ENCODE data around the gene MPZL2. TPM values are rescaled to one million over a fixed set of nuclear protein-coding genes. Genes with fewer than 3 reads are reported as not detected.

MPZL2 gene
- total RNA-seq, 1 donor from 2014 or later, result 13.4 TPM

GRCh38 chr11:118290923-118291322, 26.8 kb upstream of the MPZL2 start:
- H3K27me3 ChIP-seq (ENCODE audit: low read depth), result peaks cover 9% of the 10 kb centered on the region
- no peaks in the 10 kb centered on the region for H3K4me1 ChIP-seq
- H3K9me3 ChIP-seq (replicated peaks), result no peaks in the 10 kb centered on the region
- no peak overlapping the region for H3K27ac ChIP-seq (replicated peaks)
- no peaks in the 10 kb centered on the region for H3K36me3 ChIP-seq
- H3K4me3 ChIP-seq, result no peak overlapping the region
- DNase-seq, result no peak
- TF ChIP-seq CTCF (IDR thresholded peaks at IDR 0.05; ENCODE audit: borderline replicate concordance), result peak; percentile 65
- intact Hi-C loops (cut with micrococcal nuclease), result no loop called here

GRCh38 chr11:118289401-118289800, 25.3 kb upstream of the MPZL2 start:
- intact Hi-C loops (cut with micrococcal nuclease), result loop anchor here (5.0 kb wide), 1 partner anchor 92 kb away; no protein-coding TSS in a partner anchor
- no peak for TF ChIP-seq CTCF (IDR thresholded peaks at IDR 0.05; ENCODE audit: borderline replicate concordance)
- Histone ChIP-seq H3K4me1 (no peaks in the 10 kb centered on the region), H3K36me3 (no peaks in the 10 kb centered on the region), H3K27me3 (ENCODE audit: low read depth) (peaks cover 9% of the 10 kb centered on the region), H3K4me3 (no peak overlapping the region), H3K27ac (replicated peaks) (no peak overlapping the region), H3K9me3 (replicated peaks) (no peaks in the 10 kb centered on the region)
- DNase-seq, result no peak

- DNase-seq, result no peak
- Histone ChIP-seq H3K4me1 (no peaks in the 10 kb centered on the region), H3K4me3 (no peak overlapping the region), H3K27me3 (ENCODE audit: low read depth) (peaks cover 4% of the 10 kb centered on the region), H3K36me3 (no peaks in the 10 kb centered on the region), H3K9me3 (replicated peaks) (no peaks in the 10 kb centered on the region), H3K27ac (replicated peaks) (no peak overlapping the region)
- intact Hi-C loops (cut with micrococcal nuclease), result loop anchor here (5.0 kb wide), 1 partner anchor 90 kb away; no protein-coding TSS in a partner anchor
- no peak for TF ChIP-seq CTCF (IDR thresholded peaks at IDR 0.05; ENCODE audit: borderline replicate concordance)
Measured at GRCh38 chr11:118287006-118287405, 22.9 kb upstream of the MPZL2 start.

- H3K9me3 ChIP-seq (replicated peaks), result no peaks in the 10 kb centered on the region
- H3K36me3 ChIP-seq, result no peaks in the 10 kb centered on the region
- H3K4me3 ChIP-seq, result no peak overlapping the region
- no peaks in the 10 kb centered on the region for H3K4me1 ChIP-seq
- H3K27me3 ChIP-seq (ENCODE audit: low read depth), result no peaks in the 10 kb centered on the region
- no peak for TF ChIP-seq CTCF (IDR thresholded peaks at IDR 0.05; ENCODE audit: borderline replicate concordance)
- intact Hi-C loops (cut with micrococcal nuclease), result loop anchor here (5.0 kb wide), 1 partner anchor 89 kb away; no protein-coding TSS in a partner anchor
- no peak overlapping the region for H3K27ac ChIP-seq (replicated peaks)
- no peak for DNase-seq
Measured at GRCh38 chr11:118286545-118286944, 22.4 kb upstream of the MPZL2 start.

GRCh38 chr11:118283756-118284350, 19.8 kb upstream of the MPZL2 start:
- intact Hi-C loops (cut with micrococcal nuclease), result no loop called here

More at GRCh38 chr11:118283756-118284350, 19.8 kb upstream of the MPZL2 start:
- no peak overlapping the region for H3K27ac ChIP-seq (replicated peaks)
- no peak for TF ChIP-seq CTCF (IDR thresholded peaks at IDR 0.05; ENCODE audit: borderline replicate concordance)
- no peak overlapping the region for H3K4me3 ChIP-seq
- H3K27me3 ChIP-seq (ENCODE audit: low read depth), result no peaks in the 10 kb centered on the region
- H3K4me1 ChIP-seq, result no peaks in the 10 kb centered on the region
- no peaks in the 10 kb centered on the region for H3K36me3 ChIP-seq
- H3K9me3 ChIP-seq (replicated peaks), result no peaks in the 10 kb centered on the region
- DNase-seq, result no peak

All from left ventricle myocardium inferior (tissue), 1 donor.